Measurements from ENCODE around the gene ZMYM4.

The ZMYM4 gene

DNA sequence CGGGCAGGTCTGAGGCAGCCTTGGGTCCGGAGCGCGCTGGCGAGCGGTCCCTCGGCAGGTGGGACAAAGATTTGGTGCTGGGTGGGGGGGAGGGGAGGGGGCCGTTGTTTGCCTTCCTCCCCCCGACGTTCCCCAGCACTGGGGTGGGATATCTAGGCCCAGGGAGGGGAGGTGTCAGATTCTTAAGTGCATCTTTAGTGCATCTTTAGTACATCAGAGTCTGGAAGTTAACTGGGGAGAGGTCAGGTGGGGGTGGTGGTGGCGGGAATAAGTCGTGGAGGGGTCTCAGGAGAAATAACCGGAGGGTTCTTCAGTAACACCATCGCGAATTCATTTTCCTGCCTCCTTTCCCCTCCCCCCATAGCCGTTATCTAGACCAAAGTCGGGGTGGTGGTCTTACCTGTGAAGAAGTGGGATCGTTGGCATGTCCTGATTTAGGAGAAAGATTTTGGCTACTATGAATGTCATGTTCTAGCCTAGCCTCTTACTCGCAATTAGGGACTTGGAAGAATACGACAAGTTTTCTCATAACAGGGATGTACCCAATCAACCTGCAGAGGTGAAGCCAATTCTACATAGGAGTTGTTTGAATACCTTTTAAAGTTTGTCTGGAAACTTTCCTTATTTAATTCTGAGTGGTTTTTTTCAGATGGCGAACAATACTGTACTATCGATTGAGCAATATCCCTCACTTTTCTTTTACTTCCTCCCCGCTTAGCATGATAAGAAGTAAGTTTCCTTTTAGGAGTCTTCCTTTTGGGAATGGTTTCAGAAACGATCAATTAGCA is 886 bp downstream of the ZMYM4 start:
- no peak for TF ChIP-seq CTCF (IDR thresholded peaks at IDR 0.05; ENCODE audit: insufficient read depth, low read length, poor library complexity, severe bottlenecking)
- H3K27me3 ChIP-seq (replicated peaks; ENCODE audit: control insufficient read depth, insufficient read depth, low read length), result no peaks in the 10 kb centered on the region
- DNase-seq (ENCODE audit: extremely low read depth, insufficient read length), result no peak
- H3K4me3 ChIP-seq (replicated peaks; ENCODE audit: low read depth, low read length), result peak overlapping the region; percentile 86
- no peaks in the 10 kb centered on the region for H3K36me3 ChIP-seq (ENCODE audit: control insufficient read depth, insufficient read depth, low read length)

DNA sequence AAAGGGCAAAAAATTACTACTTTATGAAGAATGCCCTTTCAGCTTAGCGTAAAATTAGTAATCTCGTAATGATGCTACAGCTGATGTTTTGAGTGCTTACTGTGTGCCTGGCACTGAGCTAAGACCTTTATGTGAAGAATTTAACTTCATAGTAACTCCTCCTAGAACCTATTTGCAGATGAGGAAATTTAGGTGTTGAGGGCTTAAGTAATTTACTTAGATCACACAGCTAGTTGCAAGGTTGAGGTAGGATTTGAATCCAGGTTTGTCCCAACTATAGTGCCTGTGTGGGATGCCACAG is 1.4 kb downstream of the ZMYM4 start:
- Histone ChIP-seq H3K4me3 (replicated peaks; ENCODE audit: low read depth, low read length) (peak overlapping the region; percentile 86), H3K36me3 (ENCODE audit: control insufficient read depth, insufficient read depth, low read length) (no peaks in the 10 kb centered on the region), H3K27me3 (replicated peaks; ENCODE audit: control insufficient read depth, insufficient read depth, low read length) (no peaks in the 10 kb centered on the region)
- TF ChIP-seq CTCF (IDR thresholded peaks at IDR 0.05; ENCODE audit: insufficient read depth, low read length, poor library complexity, severe bottlenecking), result no peak
- DNase-seq (ENCODE audit: extremely low read depth, insufficient read length), result no peak

DNA sequence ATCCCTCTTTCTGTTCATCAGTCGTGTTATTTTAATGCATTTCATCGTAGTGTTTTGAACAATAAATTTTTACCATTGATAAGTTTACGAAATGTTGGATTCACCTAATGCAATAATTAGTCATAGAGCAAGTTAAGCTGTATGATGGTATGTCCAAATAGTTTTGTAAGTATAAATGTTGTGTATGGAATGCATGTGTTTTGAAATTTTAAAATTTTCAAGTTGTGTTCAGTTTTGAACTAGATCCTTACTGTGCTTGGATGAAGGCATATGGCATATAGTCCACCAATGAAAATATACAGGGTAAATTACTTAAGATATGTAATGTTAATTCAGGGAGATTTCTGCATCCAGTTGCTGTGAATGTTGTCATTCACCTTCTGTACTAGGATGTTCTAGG is 2.3 kb downstream of the ZMYM4 start:
- no peak for TF ChIP-seq CTCF (IDR thresholded peaks at IDR 0.05; ENCODE audit: insufficient read depth, low read length, poor library complexity, severe bottlenecking)
- Histone ChIP-seq H3K36me3 (ENCODE audit: control insufficient read depth, insufficient read depth, low read length) (no peaks in the 10 kb centered on the region), H3K27me3 (replicated peaks; ENCODE audit: control insufficient read depth, insufficient read depth, low read length) (no peaks in the 10 kb centered on the region), H3K4me3 (replicated peaks; ENCODE audit: low read depth, low read length) (no peak overlapping the region)
- no peak for DNase-seq (ENCODE audit: extremely low read depth, insufficient read length)

GRCh38 chr1:35274197-35274596 is 5.7 kb downstream of the ZMYM4 start:
- Histone ChIP-seq H3K36me3 (ENCODE audit: control insufficient read depth, insufficient read depth, low read length) (no peaks in the 10 kb centered on the region), H3K27me3 (replicated peaks; ENCODE audit: control insufficient read depth, insufficient read depth, low read length) (no peaks in the 10 kb centered on the region), H3K4me3 (replicated peaks; ENCODE audit: low read depth, low read length) (no peak overlapping the region)
- no peak for DNase-seq (ENCODE audit: extremely low read depth, insufficient read length)
- no peak for TF ChIP-seq CTCF (IDR thresholded peaks at IDR 0.05; ENCODE audit: insufficient read depth, low read length, poor library complexity, severe bottlenecking)

DNA sequence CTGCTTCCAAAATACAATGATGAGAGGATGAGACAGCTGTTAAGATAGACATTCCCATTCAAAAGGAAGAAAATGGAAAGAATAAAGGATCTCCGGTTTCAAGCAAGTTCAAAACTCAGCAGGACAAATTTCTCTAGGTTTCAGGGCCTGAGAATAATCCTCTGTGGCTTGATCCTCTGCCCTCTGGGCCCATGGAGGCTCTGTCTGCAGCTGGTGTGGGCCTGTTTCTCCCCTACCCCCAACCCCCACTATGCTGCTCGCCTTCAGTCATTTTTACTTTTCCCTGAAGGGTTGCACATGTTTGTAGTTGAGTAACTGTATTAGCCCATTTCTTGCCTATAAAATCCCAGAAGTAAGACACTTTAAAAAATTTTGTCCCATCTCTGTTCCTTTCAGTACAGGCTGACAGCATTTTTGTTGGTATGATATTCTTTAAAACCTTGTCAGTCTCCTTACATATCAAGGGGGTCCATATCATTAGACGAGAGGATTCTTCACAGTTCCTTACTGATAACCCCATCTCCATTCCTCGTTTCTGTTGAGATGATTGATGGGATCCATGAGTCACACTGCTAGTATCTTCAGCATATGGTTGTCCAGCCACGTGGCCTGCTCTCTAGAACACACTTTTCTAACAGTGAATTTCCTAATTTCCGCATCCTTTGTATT is 10.5 kb downstream of the ZMYM4 start:
- H3K36me3 ChIP-seq (ENCODE audit: control insufficient read depth, insufficient read depth, low read length), result no peaks in the 10 kb centered on the region; the same call in none of the 2 replicates
- H3K4me3 ChIP-seq (replicated peaks; ENCODE audit: low read depth, low read length), result no peak overlapping the region
- no peaks in the 10 kb centered on the region for H3K27me3 ChIP-seq (replicated peaks; ENCODE audit: control insufficient read depth, insufficient read depth, low read length)
- no peak for DNase-seq (ENCODE audit: extremely low read depth, insufficient read length)
- no peak for TF ChIP-seq CTCF (IDR thresholded peaks at IDR 0.05; ENCODE audit: insufficient read depth, low read length, poor library complexity, severe bottlenecking)

Data from GM06990 (cell line).